ENCODE measurements around the gene BRD4.

The BRD4 gene

DNA sequence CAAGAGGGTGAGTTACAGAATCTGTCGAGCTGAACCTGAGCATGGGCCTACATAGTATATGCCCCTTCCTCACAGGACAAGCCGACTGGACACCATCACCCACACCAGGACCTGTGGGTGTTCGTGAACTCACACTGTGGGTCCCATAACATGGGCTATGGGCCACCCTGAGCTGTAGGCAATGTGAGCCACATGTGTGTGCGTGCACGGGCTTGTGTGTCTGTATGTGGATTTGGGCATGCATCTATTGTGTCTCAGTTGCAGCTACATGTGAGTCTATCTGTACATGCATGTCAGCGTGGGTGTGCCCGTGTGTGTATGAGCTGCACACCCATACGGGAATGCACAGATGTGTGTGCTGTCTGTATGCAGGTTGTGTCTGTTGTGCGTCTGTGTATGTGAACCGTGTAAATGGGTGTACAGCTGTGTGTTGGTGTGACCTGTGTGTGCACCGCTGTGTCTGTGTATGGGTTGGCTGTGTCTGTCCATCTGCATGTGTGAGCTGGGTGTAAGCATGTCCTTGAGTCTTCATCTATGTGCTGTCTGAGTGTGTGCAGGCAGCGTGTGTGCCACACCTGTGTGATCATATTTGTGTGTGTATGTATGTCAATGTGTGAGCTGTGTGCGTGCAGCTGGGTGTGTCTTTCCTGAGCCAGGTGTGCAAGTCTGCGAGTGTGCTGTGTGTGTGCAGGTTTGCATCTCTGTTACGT is 133.2 kb downstream of the BRD4 start:
- FAIRE-seq (no peak), DNase-seq (ENCODE audit: insufficient read length) (no peak)
- TF ChIP-seq POLR2AphosphoS5 (IDR thresholded peaks at IDR 0.05; ENCODE audit: low read depth, low read length) (no peak), TAF1 (IDR thresholded peaks at IDR 0.05; ENCODE audit: borderline replicate concordance, low read depth, low read length) (no peak), POLR2A (IDR thresholded peaks at IDR 0.05; ENCODE audit: low read depth, low read length) (no peak)

DNA sequence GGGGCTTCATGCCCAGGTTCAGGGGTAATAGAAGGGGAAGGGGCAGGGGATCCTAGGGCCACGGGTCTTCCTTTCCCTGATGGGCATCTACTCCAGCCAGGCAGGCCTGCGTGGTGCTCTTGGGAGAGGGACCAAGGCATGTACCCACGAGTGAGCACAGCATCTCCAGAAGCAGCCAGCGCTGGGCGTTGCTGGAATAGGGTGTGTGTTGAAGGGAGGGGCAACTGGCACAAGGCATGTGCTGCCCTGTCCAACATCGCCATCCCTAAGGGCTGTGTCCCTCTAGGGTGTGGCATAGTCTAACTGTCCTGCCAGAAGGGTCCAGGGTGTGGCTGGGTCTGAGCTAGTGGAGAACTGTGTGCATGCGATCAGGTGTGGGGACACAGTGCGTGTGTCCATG is 134.4 kb downstream of the BRD4 start:
- no peak for DNase-seq (ENCODE audit: insufficient read length)
- no peak for FAIRE-seq
- no peak for TF ChIP-seq POLR2A (IDR thresholded peaks at IDR 0.05; ENCODE audit: low read depth, low read length)
- no peak for TF ChIP-seq TAF1 (IDR thresholded peaks at IDR 0.05; ENCODE audit: borderline replicate concordance, low read depth, low read length)
- TF ChIP-seq POLR2AphosphoS5 (IDR thresholded peaks at IDR 0.05; ENCODE audit: low read depth, low read length): no peak

DNA sequence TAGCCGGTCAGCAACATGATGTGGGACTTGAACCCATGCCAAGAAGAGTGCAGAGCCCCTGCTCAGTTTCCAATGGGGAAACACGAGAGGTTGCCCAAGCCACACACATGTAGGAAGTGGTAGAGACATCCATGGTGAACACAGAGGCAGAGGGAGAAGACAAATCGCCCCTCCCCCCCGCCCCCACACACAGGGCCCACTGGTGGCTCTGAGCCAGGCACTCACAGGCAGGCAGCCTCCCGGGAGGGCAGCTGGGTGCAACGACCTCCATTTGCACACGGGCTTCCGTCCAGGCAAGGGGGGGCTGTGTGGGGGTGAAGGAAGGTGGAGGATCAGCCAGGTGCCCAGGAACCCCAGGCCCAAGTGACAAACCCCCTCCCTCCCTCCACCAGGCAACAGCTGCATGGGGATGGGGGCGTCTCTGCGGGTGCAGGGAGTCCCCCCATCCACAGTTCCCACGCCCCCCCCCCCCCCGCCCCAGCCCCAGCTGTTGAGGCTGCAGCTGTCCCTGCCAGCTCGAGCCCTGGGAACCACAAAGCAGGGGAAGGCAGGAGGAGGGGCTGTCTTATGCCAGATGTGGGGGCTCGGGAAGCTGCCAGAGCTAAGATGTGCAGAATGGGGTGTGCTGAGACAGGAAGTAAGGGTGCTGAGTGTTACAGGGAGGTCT is 134.9 kb downstream of the BRD4 start:
- DNase-seq (ENCODE audit: insufficient read length) (no peak), FAIRE-seq (no peak)
- no peak for TF ChIP-seq TAF1 (IDR thresholded peaks at IDR 0.05; ENCODE audit: borderline replicate concordance, low read depth, low read length)
- no peak for TF ChIP-seq POLR2AphosphoS5 (IDR thresholded peaks at IDR 0.05; ENCODE audit: low read depth, low read length)
- TF ChIP-seq POLR2A (IDR thresholded peaks at IDR 0.05; ENCODE audit: low read depth, low read length): no peak

DNA sequence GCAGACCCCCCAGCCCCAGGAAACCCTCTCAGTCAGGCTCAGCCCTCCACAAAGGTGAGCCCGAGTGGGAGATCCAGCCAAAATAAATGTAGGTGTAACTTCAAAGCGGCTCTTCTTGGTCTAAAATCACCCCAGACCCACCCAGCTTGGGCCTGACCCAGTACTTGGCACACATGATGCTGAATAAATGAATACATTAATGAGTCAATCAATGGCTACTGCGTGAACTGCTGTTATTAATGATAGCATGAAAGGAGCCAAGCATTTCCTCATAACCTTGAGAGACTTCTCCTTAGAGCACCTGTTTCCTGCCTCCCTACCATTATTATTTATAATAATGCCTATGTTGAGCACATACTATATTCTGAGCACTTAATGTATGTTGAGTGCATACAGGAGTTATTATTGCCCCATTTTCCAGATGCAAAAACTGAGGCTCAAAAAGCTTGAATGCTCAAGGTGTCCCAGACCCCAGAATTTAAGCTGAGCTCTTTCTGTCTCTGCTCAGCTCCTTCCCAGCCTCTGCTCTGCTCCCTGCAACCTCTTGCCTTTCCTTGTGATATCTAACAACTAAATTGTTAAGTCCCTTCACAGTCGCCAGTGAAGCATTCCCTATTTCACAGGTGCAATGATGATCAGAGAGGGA is 135.9 kb downstream of the BRD4 start:
- DNase-seq (ENCODE audit: insufficient read length) (no peak), FAIRE-seq (no peak)
- TF ChIP-seq POLR2A (IDR thresholded peaks at IDR 0.05; ENCODE audit: low read depth, low read length) (no peak), TAF1 (IDR thresholded peaks at IDR 0.05; ENCODE audit: borderline replicate concordance, low read depth, low read length) (no peak), POLR2AphosphoS5 (IDR thresholded peaks at IDR 0.05; ENCODE audit: low read depth, low read length) (no peak)

DNA sequence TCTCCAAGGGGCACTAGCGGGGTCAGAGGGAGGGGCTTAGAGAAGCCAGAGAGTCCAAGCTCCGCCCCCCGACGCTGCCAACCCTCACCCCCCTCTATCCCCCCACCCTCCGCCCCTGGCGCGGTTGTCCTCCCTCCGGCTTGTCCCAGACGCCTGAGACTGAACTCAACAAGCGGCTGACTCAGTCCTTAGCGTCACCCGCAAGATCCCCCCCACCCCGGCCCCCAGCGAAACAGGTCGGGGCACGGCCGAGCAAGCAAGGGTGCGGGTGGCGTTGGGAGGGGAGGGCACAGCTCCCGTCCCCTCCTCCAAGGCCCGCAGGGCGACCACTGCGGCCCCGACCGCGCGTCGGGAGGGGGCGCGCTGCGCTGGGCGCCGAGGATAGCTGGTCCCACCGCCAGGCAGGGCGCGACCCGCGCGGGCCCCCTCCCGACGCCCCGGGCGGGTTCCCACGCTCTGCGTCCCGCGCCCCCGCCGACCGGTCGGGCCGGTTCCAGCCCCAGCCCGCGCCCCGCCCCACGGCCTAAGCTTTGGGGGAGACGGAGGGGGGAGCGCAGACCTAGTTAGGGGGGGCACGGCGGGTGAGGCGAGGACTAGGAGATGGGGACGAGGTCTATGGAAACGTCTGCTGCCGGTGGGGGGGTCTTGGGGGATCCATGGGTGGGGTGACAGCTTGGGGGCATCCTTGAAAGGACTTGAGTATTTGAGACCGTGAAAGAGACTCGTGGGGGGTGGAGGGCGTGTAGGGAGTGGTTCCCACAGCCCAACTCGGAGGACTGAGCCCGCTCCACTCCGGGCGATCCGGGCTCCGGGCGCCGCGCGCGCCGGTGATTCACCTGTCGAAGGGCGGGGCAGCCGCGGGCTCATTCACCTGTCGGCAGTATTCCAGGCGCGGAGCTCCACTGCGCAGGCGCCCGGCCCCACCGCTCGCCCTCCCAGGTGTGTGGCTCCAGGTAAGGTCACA is 136.7 kb downstream of the BRD4 start:
- DNase-seq (ENCODE audit: insufficient read length) (no peak), FAIRE-seq (no peak)
- TF ChIP-seq POLR2A (IDR thresholded peaks at IDR 0.05; ENCODE audit: low read depth, low read length) (no peak), POLR2AphosphoS5 (IDR thresholded peaks at IDR 0.05; ENCODE audit: low read depth, low read length) (no peak), TAF1 (IDR thresholded peaks at IDR 0.05; ENCODE audit: borderline replicate concordance, low read depth, low read length) (no peak)

DNA sequence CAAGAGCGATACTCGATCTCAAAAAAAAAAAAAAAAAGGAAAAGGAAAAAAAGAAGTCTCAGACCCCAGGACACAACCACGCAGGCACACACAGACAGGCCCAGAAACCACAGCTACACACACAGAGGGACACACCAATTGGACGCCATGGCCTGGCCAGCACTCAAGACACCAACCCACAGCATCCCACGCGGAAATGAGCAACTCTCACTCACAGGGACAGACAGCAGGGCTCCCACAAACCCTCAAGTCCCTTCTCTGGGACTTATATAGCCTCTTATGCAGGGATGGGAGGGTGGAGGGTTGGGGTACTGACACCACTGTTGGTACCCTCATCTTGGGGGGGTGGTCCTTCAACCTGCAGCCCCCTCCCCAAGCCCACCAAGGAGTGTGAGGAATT is 137.4 kb downstream of the BRD4 start:
- no peak for TF ChIP-seq TAF1 (IDR thresholded peaks at IDR 0.05; ENCODE audit: borderline replicate concordance, low read depth, low read length)
- no peak for TF ChIP-seq POLR2A (IDR thresholded peaks at IDR 0.05; ENCODE audit: low read depth, low read length)
- DNase-seq (ENCODE audit: insufficient read length): no peak
- FAIRE-seq: no peak

DNA sequence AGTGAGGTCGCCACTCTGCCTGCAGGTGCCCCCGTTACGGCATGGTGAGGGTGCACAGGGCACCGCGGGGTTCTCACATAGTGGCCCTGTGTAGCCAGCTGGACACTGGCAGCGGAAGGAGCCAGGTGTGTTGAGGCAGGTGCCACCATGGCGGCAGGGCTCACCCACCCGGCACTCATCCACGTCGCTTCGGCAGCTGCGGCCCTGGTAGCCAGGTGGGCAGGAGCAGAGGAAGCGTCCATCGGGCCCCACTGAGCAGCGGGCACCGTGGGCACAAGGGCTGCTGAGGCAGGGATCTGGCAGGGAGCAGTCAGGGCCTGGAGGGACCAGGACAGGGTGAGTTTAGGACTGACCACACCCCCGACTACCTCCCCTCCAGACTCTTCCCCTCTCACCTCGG is 140.4 kb downstream of the BRD4 start:
- no peak for FAIRE-seq
- DNase-seq (ENCODE audit: insufficient read length): no peak
- TF ChIP-seq TAF1 (IDR thresholded peaks at IDR 0.05; ENCODE audit: borderline replicate concordance, low read depth, low read length) (no peak), POLR2A (IDR thresholded peaks at IDR 0.05; ENCODE audit: low read depth, low read length) (no peak), POLR2AphosphoS5 (IDR thresholded peaks at IDR 0.05; ENCODE audit: low read depth, low read length) (no peak)

DNA sequence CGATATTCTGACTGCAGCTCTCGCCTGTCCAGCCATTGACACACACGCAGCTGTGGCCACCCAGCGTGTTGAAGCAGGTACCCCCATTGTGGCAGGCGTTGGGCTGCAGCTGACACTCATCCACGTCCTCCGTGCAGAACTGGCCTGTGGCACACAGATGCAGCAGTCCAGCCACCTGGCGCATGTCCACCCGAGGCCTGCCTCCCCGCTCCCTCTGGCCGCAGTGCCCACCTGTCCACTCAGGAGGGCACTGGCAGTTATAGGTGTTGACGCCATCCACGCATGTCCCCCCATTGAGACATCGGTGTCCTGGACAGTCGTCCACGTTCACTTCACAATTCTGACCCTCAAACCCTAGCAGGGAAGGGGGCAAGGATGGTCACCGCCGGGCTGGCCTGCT is 140.8 kb downstream of the BRD4 start:
- no peak for TF ChIP-seq TAF1 (IDR thresholded peaks at IDR 0.05; ENCODE audit: borderline replicate concordance, low read depth, low read length)
- no peak for TF ChIP-seq POLR2AphosphoS5 (IDR thresholded peaks at IDR 0.05; ENCODE audit: low read depth, low read length)
- TF ChIP-seq POLR2A (IDR thresholded peaks at IDR 0.05; ENCODE audit: low read depth, low read length): no peak
- FAIRE-seq (no peak), DNase-seq (ENCODE audit: insufficient read length) (no peak)

DNA sequence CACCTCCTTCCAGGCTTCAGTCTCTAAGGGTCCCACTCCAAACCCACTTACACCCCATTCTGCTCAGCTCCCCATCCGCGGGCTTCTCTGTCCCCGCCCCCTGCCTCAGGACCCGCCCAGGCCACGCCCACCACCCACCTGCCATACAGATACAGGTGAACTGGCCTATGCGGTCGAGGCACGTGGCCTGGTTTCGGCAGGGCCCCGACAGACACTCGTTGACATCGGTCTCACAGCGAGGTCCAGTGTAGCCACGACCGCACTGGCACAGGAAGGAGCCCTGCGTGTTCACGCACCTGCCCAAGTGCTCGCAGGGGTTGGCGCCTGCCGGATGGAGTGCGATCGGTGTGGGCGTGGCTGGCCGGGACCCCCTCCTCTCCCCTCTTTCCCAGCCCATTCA is 143.5 kb downstream of the BRD4 start:
- FAIRE-seq: no peak

DNA sequence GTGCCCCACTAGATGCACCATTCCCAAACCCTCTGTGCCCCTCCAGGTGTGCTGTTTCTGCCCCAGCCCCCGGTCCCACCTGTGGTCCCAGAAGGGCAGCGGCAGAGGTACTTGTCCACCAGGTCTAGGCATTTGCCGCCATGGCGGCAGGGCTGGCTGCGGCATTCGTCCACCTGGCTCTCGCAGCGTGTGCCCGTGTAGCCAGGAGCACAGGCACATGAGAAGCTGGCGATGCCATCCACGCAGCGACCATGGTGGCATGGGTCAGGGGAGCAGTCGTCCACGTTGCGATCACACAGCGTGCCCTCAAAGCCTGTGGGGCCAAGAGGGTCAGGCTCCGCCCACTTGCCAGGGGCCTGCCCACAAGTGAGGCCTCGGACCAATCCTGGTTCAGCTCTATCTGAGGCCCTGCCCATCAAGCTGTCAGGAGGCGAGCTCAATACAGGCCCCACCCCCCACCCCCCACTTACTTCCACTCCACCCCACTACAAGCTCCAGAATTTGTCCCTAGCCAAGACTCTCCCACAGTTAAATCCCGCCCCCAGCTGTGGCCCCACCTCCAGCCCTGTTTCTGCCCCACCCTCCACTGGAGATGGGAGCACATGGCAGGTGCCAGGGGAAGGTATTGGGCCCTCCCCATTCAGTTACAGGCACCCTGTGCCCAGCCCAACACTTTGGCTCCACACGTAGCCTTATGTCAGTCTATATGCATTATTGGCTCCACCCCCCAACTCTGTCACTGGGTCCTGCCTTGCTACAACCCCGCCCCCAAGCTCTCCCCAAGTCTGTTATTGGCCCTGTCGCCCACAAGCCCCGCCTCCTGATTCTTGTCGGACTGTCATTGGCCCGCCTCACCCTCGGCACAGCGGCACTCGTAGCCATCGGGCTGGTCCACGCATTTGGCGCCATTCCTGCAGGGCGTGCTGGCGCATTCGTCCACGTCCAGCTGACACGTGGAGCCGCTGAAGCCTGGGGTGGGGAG is 145.0 kb downstream of the BRD4 start:
- FAIRE-seq (no peak), DNase-seq (ENCODE audit: insufficient read length) (no peak)
- TF ChIP-seq POLR2AphosphoS5 (IDR thresholded peaks at IDR 0.05; ENCODE audit: low read depth, low read length) (no peak), TAF1 (IDR thresholded peaks at IDR 0.05; ENCODE audit: borderline replicate concordance, low read depth, low read length) (no peak), POLR2A (IDR thresholded peaks at IDR 0.05; ENCODE audit: low read depth, low read length) (no peak)

More for the DNA sequence above, 143.5 kb downstream of the BRD4 start:
- TF ChIP-seq POLR2A (IDR thresholded peaks at IDR 0.05; ENCODE audit: low read depth, low read length): no peak
- no peak for TF ChIP-seq POLR2AphosphoS5 (IDR thresholded peaks at IDR 0.05; ENCODE audit: low read depth, low read length)
- no peak for TF ChIP-seq TAF1 (IDR thresholded peaks at IDR 0.05; ENCODE audit: borderline replicate concordance, low read depth, low read length)
- no peak for DNase-seq (ENCODE audit: insufficient read length)
